KOPT-K1 (cell line): ENCODE results near the gene HPN.
"Not testable (repeated sequence)": the region's sequence is repeated elsewhere in the genome, so short reads cannot be mapped to it uniquely, and the experiment has no call there.

Experiments
- H3K27ac ChIP-seq: fragments of 200-600 bp; sonication (generic); 2 replicates; pipeline ENCODE4 v1.5.1; 2016; ENCODE audit warnings: antibody characterized with exemption, mild to moderate bottlenecking, low read depth, low read length; ENCODE audit not compliant: poor library complexity, severe bottlenecking
- H3K36me3 ChIP-seq: fragments of 200-600 bp; sonication (generic); 2 replicates; pipeline ENCODE4 v1.5.1; 2017; ENCODE audit warnings: antibody characterized with exemption, mild to moderate bottlenecking, low read length, moderate library complexity; ENCODE audit not compliant: insufficient read depth
- H3K9me3 ChIP-seq: fragments of 200-600 bp; sonication (generic); 2 replicates; pipeline ENCODE4 v1.5.1; 2017; ENCODE audit warnings: antibody characterized with exemption, low read length, mild to moderate bottlenecking; ENCODE audit not compliant: insufficient read depth, poor library complexity, severe bottlenecking

HPN gene

GRCh38 chr19:35015270-35015953, 26.1 kb upstream of the HPN start:
- peaks cover 99% of the 10 kb centered on the region for H3K36me3 ChIP-seq
- H3K27ac ChIP-seq: no peak overlapping the region
- no peaks in the 10 kb centered on the region for H3K9me3 ChIP-seq

GRCh38 chr19:35015954-35016351, 25.6 kb upstream of the HPN start:
- Histone ChIP-seq H3K36me3 (peaks cover 99% of the 10 kb centered on the region), H3K27ac (no peak overlapping the region), H3K9me3 (no peaks in the 10 kb centered on the region)

- H3K27ac ChIP-seq: no peak overlapping the region
Measured at GRCh38 chr19:35017507-35017906, 24.0 kb upstream of the HPN start.

GRCh38 chr19:35018379-35018778, 23.1 kb upstream of the HPN start:
- H3K9me3 ChIP-seq: no peaks in the 10 kb centered on the region
- H3K27ac ChIP-seq: no peak overlapping the region
- peaks cover 100% of the 10 kb centered on the region for H3K36me3 ChIP-seq

More at GRCh38 chr19:35017507-35017906, 24.0 kb upstream of the HPN start:
- H3K36me3 ChIP-seq: peaks cover 99% of the 10 kb centered on the region
- H3K9me3 ChIP-seq: no peaks in the 10 kb centered on the region

- H3K27ac ChIP-seq: no peak overlapping the region
- H3K36me3 ChIP-seq: peaks cover 100% of the 10 kb centered on the region
- no peaks in the 10 kb centered on the region for H3K9me3 ChIP-seq
Measured at GRCh38 chr19:35019144-35019543, 22.4 kb upstream of the HPN start.

GRCh38 chr19:35021016-35021415, 20.5 kb upstream of the HPN start:
- H3K27ac ChIP-seq: no peak overlapping the region
- H3K9me3 ChIP-seq: no peaks in the 10 kb centered on the region
- peaks cover 100% of the 10 kb centered on the region for H3K36me3 ChIP-seq

- no peaks in the 10 kb centered on the region for H3K9me3 ChIP-seq
- peaks cover 100% of the 10 kb centered on the region for H3K36me3 ChIP-seq
- H3K27ac ChIP-seq: no peak overlapping the region
Measured at GRCh38 chr19:35021596-35021995, 19.9 kb upstream of the HPN start.

GRCh38 chr19:35022460-35022859, 19.1 kb upstream of the HPN start:
- Histone ChIP-seq H3K9me3 (no peaks in the 10 kb centered on the region), H3K36me3 (peaks cover 100% of the 10 kb centered on the region)

GRCh38 chr19:35023428-35023827, 18.1 kb upstream of the HPN start:
- no peak overlapping the region for H3K27ac ChIP-seq
- H3K36me3 ChIP-seq: peaks cover 100% of the 10 kb centered on the region
- H3K9me3 ChIP-seq: no peaks in the 10 kb centered on the region

More at GRCh38 chr19:35022460-35022859, 19.1 kb upstream of the HPN start:
- H3K27ac ChIP-seq: no peak overlapping the region

GRCh38 chr19:35024095-35024494, 17.4 kb upstream of the HPN start:
- Histone ChIP-seq H3K36me3 (peaks cover 93% of the 10 kb centered on the region), H3K27ac (no peak overlapping the region), H3K9me3 (no peaks in the 10 kb centered on the region)

GRCh38 chr19:35025969-35026368, 15.6 kb upstream of the HPN start:
- peaks cover 74% of the 10 kb centered on the region for H3K36me3 ChIP-seq
- no peak overlapping the region for H3K27ac ChIP-seq
- no peaks in the 10 kb centered on the region for H3K9me3 ChIP-seq

GRCh38 chr19:35026418-35026817, 15.1 kb upstream of the HPN start:
- Histone ChIP-seq H3K27ac (no peak overlapping the region), H3K9me3 (no peaks in the 10 kb centered on the region), H3K36me3 (peaks cover 70% of the 10 kb centered on the region)

- H3K27ac ChIP-seq: no peak overlapping the region
- no peaks in the 10 kb centered on the region for H3K9me3 ChIP-seq
- peaks cover 64% of the 10 kb centered on the region for H3K36me3 ChIP-seq
Measured at GRCh38 chr19:35027009-35027408, 14.5 kb upstream of the HPN start.

GRCh38 chr19:35027851-35028599, 13.5 kb upstream of the HPN start:
- Histone ChIP-seq H3K9me3 (no peaks in the 10 kb centered on the region), H3K27ac (no peak overlapping the region), H3K36me3 (peaks cover 54% of the 10 kb centered on the region)

- peaks cover 49% of the 10 kb centered on the region for H3K36me3 ChIP-seq
- not testable (repeated sequence) for H3K27ac ChIP-seq, H3K9me3 ChIP-seq
Measured at GRCh38 chr19:35028600-35028885, 13.0 kb upstream of the HPN start.

- H3K9me3 ChIP-seq, H3K27ac ChIP-seq: not testable (repeated sequence)
- peaks cover 41% of the 10 kb centered on the region for H3K36me3 ChIP-seq
Measured at GRCh38 chr19:35029275-35029736, 12.2 kb upstream of the HPN start.
